ENCODE data around the gene ANKRD11. TPM values are rescaled to one million over a fixed set of nuclear protein-coding genes. Genes with fewer than 3 reads are reported as not detected.

The ANKRD11 gene
- total RNA-seq, 1 donor from 2014 or later = 367 TPM

DNA sequence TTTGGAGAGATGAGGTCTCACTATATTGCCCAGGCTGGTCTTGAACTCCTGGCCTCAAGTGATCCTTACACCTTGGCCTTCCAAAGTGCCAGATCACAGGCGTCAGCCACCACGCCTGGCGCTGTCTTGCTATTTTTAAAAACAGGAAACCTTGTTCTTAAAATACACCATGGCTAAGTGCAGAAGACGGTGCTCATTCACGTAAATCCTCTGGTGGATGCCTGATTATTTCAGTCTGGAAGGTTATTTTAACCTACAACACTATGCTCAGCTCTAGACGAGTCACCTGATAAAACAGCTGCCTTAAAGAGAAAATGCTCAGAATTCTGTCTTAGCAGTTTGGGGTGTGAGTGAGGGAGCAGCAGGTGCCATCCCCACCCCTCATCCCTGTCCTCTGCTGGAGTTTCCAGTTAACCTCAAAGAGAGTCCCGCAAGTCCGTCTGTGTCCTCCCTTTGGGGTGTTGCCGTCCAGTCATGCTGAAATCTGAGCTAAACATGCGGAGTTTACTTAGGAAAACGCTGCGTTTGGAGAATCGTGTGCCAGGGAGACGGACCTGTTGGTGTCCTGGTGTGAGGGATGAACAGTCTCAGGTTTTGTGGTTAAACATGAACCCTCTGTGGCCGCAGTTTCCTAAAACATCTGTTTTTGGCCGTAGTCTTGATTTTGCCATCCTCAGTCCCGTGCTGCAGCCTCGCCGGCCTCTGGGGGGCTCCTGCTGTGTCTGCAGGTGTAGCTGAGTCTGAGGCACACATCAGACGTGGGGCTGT, 35.0 kb upstream of the ANKRD11 start:
- Mint-ChIP-seq H3K27me3 (ENCODE audit: unreplicated experiment) (peaks cover 5% of the 10 kb centered on the region), H3K27ac (ENCODE audit: unreplicated experiment) (no peak overlapping the region), H3K4me3 (ENCODE audit: unreplicated experiment) (no peak overlapping the region), H3K4me1 (ENCODE audit: low read depth, unreplicated experiment) (no peaks in the 10 kb centered on the region), H3K36me3 (ENCODE audit: unreplicated experiment) (peaks cover 4% of the 10 kb centered on the region), H3K9me3 (ENCODE audit: unreplicated experiment) (peaks cover 4% of the 10 kb centered on the region)
- no peak for DNase-seq
- TF ChIP-seq, protein P1, sequence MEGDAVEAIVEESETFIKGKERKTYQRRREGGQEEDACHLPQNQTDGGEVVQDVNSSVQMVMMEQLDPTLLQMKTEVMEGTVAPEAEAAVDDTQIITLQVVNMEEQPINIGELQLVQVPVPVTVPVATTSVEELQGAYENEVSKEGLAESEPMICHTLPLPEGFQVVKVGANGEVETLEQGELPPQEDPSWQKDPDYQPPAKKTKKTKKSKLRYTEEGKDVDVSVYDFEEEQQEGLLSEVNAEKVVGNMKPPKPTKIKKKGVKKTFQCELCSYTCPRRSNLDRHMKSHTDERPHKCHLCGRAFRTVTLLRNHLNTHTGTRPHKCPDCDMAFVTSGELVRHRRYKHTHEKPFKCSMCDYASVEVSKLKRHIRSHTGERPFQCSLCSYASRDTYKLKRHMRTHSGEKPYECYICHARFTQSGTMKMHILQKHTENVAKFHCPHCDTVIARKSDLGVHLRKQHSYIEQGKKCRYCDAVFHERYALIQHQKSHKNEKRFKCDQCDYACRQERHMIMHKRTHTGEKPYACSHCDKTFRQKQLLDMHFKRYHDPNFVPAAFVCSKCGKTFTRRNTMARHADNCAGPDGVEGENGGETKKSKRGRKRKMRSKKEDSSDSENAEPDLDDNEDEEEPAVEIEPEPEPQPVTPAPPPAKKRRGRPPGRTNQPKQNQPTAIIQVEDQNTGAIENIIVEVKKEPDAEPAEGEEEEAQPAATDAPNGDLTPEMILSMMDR (IDR thresholded peaks at IDR 0.05; ENCODE audit: partially characterized antibody, unreplicated experiment) = no peak

DNA sequence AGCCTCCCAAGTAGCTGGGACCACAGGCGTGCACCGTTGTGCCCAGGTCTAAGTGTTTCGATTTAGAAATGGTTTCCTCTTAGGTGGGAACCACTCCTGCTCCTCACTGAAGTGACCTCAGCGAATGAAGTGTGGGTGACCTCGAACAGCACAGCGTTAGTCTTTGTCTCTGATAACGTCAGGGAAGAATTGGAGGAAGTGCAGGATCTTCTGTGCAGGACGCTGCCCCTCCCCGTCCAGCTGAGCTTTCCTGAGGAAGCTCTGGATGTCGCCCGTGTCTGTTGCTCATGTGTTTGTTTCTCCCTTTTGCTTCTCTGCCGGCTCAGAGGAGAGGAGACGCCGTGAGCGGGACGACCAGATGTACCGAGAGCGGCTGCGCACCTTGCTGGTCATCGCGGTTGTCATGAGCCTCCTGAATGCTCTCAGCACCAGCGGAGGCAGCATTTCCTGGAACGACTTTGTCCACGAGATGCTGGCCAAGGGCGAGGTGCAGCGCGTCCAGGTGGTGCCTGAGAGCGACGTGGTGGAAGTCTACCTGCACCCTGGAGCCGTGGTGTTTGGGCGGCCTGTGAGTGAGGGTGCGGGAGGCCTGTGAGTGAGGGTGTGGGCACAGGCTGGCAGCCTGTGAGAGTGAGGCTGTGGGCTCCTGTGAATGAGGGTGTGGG, 33.5 kb upstream of the ANKRD11 start:
- Mint-ChIP-seq H3K27me3 (ENCODE audit: unreplicated experiment) (peaks cover 10% of the 10 kb centered on the region), H3K27ac (ENCODE audit: unreplicated experiment) (no peak overlapping the region), H3K36me3 (ENCODE audit: unreplicated experiment) (peaks cover 8% of the 10 kb centered on the region), H3K4me3 (ENCODE audit: unreplicated experiment) (no peak overlapping the region), H3K4me1 (ENCODE audit: low read depth, unreplicated experiment) (no peaks in the 10 kb centered on the region), H3K9me3 (ENCODE audit: unreplicated experiment) (peaks cover 4% of the 10 kb centered on the region)
- TF ChIP-seq, protein P1 (IDR thresholded peaks at IDR 0.05; ENCODE audit: partially characterized antibody, unreplicated experiment) = no peak
- DNase-seq = no peak

DNA sequence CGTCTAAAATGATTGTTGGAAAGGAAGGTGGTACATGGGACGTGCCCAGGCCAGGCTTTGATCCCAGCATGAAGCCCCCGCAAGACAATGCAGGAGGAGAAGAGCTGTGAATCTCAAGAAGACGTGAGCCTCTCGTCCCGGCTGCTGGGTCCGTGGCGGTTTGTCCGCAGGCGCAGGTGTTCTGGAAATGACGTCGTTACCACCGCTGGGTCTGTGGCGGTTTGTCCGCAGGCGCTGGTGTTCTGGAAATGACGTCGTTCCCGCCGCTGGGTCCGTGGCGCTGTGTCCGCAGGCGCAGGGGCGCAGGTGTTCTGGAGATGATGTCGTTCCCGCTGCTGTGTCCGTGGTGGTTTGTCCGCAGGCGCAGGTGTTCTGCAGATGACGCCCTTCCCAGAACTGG, 31.9 kb upstream of the ANKRD11 start:
- H3K9me3 Mint-ChIP-seq (ENCODE audit: unreplicated experiment) = peaks cover 5% of the 10 kb centered on the region
- H3K4me1 Mint-ChIP-seq (ENCODE audit: low read depth, unreplicated experiment) = no peaks in the 10 kb centered on the region
- TF ChIP-seq, protein P1 (IDR thresholded peaks at IDR 0.05; ENCODE audit: partially characterized antibody, unreplicated experiment) = no peak
- H3K27me3 Mint-ChIP-seq (ENCODE audit: unreplicated experiment) = peaks cover 10% of the 10 kb centered on the region
- H3K27ac Mint-ChIP-seq (ENCODE audit: unreplicated experiment) = no peak overlapping the region
- no peak for DNase-seq
- H3K36me3 Mint-ChIP-seq (ENCODE audit: unreplicated experiment) = peaks cover 14% of the 10 kb centered on the region
- no peak overlapping the region for H3K4me3 Mint-ChIP-seq (ENCODE audit: unreplicated experiment)

DNA sequence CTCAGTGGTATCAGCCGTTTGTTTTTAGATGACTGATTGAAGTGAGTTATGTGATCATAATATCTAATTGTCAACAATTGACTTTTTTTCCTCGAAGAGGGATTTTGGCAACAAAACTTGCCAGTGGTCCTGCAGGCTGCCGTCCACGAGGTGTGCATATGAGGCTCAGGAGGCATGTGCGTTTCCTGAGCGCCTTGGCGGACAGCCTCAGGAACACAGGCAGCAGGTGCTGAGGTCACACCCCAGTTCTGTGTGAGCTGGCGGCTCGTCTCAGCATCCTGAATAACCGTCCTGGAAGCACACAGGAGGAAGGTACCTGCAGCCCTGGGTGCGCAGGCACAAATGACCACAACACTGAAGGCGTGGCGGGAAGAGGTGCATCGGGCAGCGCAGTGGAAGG, 29.5 kb upstream of the ANKRD11 start:
- Mint-ChIP-seq H3K4me3 (ENCODE audit: unreplicated experiment) (no peak overlapping the region), H3K4me1 (ENCODE audit: low read depth, unreplicated experiment) (no peaks in the 10 kb centered on the region), H3K27me3 (ENCODE audit: unreplicated experiment) (peaks cover 10% of the 10 kb centered on the region), H3K9me3 (ENCODE audit: unreplicated experiment) (peaks cover 5% of the 10 kb centered on the region), H3K36me3 (ENCODE audit: unreplicated experiment) (peaks cover 17% of the 10 kb centered on the region), H3K27ac (ENCODE audit: unreplicated experiment) (no peak overlapping the region)
- DNase-seq = no peak
- TF ChIP-seq, protein P1 (IDR thresholded peaks at IDR 0.05; ENCODE audit: partially characterized antibody, unreplicated experiment) = no peak

DNA sequence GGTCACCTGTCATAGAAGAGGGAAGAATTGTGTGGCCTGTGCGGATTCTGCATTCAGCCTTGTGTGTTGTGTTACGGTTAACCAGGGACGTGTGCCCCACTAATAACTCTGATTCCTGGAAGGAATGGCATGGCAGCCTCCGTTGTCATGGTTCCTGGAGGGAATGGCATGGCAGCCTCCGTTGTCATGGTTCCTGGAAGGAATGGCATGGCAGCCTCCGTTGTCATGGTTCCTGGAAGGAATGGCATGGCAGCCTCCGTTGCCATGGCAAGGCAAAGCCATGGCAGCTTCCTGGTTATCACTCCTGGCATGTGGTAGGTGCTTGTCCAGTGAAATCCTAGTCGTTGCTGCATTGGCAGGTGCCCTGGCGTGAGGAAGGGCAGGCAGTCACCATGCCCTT, 26.8 kb upstream of the ANKRD11 start:
- H3K27me3 Mint-ChIP-seq (ENCODE audit: unreplicated experiment) = peaks cover 6% of the 10 kb centered on the region
- H3K36me3 Mint-ChIP-seq (ENCODE audit: unreplicated experiment) = peaks cover 13% of the 10 kb centered on the region
- TF ChIP-seq, protein P1 (IDR thresholded peaks at IDR 0.05; ENCODE audit: partially characterized antibody, unreplicated experiment) = no peak
- H3K4me1 Mint-ChIP-seq (ENCODE audit: low read depth, unreplicated experiment) = no peaks in the 10 kb centered on the region
- no peak for DNase-seq
- H3K9me3 Mint-ChIP-seq (ENCODE audit: unreplicated experiment) = peaks cover 1% of the 10 kb centered on the region
- no peak overlapping the region for H3K4me3 Mint-ChIP-seq (ENCODE audit: unreplicated experiment)
- no peak overlapping the region for H3K27ac Mint-ChIP-seq (ENCODE audit: unreplicated experiment)
